GM21619 (cell line): ENCODE measurements around the gene ETV4.

Source experiments
- ATAC-seq: cut with Tn5 transposase; IDR thresholded peaks from one replicate; pipeline ENCODE4 v1.9.1; 2021; ENCODE audit not compliant: unreplicated experiment

ETV4 gene

DNA sequence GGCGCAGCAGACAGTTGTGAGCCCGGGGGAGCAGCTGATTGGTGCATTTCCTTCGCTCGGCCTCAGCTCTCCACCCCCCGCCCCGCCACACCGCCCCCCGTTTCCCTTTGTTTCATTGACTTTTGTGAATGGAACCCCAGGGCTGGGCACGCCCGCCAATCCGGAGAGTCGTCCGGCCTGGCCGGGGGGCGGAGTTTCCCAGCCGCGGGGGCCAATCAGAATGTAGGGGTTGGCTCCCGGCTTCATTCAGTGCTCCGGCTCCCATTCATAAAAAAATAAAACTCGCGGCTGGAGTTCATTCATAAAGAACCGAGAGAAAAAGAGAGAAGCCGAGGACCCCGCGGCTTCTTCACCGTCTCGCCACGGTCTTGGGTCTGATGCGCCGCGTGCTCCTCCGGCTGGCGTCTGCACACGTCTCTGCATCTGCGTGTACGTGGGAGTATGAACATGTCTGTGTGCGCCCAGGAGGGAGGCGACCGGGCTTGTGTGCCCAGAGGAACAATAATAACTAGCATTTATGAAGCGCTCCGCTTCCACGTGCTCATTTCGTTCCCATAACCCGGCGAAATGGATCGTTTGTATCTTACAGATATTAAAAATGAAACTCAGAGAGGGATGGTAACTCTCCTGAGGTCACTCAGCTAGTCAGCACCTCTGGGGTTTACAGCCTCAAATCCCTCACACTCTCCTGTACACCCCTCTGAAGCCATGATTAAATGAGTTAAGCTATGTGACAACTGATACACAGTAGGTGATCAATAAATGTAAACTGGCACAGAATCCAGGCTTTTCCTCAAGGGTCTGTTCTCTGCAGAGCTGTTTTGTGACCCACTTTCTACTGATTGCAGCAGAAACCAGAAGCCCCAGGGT lies at the start of gene ETV4:
ETV4 (minus strand) TSS at position 22 of the 870 bp plus-strand sequence. CDS start 723 bp downstream, outside the sequence.
- ATAC-seq, result peak; percentile 81

DNA sequence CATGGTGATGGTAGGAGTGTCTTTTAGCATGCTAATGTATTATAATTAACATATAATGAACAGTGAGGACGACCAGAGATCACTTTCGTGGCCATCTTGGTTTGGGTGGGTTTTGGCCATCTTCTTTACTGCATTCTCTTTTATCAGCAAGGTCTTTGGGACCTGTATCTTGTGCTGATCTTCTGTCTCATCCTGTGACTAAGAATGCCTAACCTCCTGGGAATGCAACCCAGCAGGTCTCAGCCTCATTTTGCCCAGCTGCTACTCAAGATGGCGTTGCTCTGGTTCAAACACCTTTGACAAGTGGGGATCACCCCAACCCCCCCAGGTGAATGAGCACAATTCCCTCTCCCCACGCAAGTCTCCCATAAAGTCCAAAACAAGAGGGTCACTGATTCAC lies 49.3 kb upstream of the ETV4 start:
- ATAC-seq, result no peak

DNA sequence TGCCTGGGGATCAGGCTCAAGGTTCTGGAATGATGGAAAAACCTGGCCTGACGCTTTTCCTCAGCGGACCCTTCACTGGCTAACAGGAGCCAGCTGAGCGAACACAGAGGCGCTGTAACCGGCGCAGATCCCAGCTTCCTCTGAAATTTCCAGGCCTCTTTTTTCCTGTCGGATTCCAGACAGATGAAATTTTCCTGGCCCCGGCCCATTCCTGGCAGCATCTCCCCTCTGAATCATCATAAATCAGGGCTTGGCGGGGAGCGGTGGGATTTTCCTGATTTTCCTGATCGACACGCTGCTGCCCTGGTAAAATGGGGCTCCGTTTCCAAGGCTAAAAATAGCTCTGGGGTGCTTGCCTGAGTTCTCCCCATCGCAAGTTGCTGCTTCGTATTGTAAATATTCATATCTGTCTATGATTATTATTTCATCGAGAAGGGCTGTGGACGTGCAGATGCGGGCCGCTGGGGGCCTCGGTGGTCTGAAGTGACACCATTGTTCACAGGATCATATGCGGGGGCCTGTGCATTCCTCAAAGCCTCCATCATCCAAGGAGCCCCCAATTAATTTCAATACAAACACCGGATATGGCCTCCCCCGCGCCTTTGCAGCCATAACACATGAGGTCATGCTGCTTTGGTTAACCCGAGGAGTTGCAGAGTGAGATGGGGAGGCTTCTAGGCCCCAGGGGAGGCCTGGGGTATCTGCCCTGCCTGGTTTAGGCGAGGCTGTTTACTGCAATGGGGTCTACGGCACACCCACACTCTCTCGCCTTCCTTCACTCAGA lies 45.8 kb upstream of the ETV4 start:
- ATAC-seq, result no peak

GRCh38 chr17:43591001-43591400 lies 44.9 kb upstream of the ETV4 start:
- no peak for ATAC-seq

- no peak for ATAC-seq
Measured at GRCh38 chr17:43588664-43589435, 42.7 kb upstream of the ETV4 start.

DNA sequence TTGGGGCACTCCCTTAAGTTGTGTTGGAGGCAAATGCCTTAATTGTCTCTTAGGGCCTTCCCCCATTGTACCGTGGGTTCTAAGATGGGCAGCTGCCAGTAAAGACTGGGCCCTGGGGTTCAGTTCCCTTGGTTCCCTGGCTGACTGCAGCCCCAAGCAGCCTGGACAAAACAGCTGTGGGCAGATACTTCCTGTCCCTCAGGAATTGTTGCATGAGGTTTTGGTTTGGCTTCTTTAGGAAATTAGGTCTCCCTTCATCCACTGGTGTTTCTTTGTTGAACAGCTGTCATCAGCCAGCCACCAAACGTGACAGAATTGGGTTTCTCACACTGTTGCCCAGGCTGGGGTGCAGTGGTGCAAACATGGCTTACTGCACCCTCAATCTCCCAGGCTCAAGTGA lies 42.0 kb upstream of the ETV4 start:
- ATAC-seq, result no peak

DNA sequence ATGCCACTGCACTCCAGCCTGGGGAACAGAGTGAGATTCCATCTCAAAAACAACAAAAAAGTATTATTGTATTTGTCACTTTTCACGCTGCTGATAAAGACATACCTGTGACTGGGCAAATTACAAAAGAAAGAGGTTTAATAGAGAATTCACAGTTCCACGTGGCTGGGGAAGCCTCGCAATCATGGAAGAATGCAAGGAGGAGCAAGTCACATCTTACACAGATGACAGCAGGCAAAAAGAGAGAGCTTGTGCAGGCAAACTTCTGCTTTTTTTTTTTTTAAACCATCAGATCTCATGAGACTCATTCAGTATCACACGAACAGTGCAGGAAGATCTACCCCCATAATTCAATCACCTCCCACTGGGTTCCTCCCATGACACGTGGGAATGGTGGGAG lies 41.5 kb upstream of the ETV4 start:
- no peak for ATAC-seq

DNA sequence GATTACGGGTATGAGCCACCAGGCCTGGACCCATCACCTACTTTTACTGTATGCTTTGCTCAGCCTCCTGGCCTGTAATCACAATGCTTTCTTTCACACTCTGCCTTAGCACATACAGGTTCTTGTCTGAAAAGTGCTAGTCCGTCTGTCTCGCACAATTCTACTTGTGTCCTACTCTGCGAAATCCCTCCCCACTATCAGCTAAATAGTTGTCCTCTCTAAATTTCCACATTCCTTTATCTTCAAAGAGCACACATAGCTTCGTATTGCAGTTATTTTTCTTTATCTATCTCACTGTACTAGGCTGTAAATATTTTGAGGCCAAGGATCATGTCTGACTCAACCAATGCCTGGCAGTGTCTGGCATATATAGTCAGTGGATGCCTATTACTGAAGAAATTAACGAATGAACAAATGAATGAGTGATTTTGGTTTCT lies 38.5 kb upstream of the ETV4 start:
- no peak for ATAC-seq

DNA sequence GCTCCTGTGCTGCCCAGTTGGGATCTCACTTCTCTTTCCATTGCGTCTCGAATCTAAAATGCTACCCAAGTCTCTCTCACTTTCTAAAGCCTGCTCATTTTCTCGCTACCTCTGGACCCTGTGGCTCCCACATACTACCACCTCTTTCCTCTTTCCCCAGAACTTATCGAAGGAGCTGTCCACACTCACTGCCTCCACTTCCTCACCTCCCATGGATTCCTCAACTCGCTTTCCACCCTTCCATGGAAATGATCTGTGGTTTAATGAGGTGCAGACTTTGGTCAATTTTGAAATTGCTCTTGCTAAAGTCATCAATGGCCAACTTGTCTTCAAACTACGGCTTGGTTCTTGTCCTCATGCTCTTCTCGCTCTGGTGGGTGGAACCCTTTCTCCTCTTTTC lies 37.2 kb upstream of the ETV4 start:
- ATAC-seq, result no peak

DNA sequence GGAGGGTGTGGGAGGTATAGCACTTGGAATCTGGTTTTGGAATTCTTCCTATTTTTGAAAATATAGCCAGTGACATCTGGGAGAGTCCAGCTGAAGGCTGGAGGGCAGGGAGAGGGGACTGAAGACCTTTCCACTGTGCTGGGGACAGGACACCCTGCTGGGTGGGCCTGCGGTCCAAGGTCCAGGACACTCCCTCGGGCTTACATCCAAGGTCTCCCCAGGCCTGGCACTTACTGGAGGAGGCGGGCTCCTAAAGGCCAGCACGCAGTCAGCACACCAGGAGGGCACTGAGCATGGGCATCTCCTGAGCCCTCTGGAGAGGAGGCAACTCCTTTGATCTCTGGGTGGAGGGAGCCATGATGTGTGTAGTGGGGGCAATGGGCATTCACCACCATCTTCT lies 35.5 kb upstream of the ETV4 start:
- no peak for ATAC-seq

DNA sequence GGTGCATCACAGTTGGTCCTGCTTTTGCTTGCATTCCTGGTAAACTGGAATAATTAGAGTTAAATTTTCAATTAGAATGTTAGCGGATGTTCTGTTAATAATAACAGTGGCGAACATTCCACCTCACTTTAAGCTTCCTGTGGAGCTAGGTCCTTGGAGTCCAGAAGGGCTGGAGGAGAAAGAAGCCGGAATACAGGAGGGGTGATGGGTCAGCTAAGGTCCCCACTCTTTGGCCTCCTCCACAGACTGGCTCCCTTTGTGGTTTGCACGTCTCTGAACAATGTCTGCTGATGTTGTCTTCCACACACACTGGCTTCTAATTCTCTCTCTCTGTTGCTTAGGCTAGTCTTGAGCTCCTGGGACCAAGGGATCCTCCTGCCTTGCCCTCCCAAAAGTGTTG lies 35.0 kb upstream of the ETV4 start:
- ATAC-seq, result no peak

- ATAC-seq, result no peak
Measured at GRCh38 chr17:43579566-43580140, 33.5 kb upstream of the ETV4 start.

DNA sequence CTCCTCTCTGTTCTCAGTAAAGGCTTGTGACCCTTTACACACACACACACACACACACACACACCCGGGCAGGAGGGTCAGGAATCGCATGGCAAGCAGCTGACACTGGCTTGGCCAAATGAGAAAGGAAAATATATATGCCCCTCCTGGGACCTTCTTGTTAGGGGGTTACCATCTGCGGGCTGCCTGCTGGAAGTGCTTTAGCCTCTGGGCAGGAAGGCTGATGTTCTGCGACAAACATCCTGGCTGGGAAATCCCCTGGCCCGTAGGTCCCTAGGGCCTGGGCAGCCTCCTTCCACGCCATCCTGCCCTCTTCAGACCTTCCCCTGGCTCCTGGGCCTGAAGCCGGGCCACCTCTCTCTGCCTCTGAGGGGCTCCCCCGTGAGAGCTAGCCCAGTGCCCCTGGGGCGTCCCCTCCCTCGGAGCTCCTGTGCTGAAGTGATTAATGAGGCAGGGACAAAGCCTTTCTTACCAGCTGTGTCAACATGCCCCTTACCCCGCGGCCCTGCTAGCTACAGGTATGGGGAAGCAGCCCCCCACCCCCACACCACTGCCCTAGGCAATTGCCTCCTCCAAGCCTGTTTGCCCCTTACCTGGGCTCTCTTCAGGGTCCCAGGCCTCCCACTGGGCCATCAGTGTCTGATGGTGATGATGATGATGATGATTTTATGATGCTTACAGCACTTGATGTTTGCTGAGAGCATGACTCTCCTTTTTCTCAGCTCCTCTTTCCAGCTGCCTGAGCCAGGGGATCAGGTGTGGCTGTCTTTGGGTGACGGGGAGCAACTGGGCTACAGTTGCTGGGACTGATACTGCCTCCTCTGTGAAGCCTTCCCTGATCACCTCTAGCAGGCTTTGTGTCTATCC lies 32.8 kb upstream of the ETV4 start:
- peak; percentile 78 for ATAC-seq

- no peak for ATAC-seq
Measured at GRCh38 chr17:43578404-43578698, 32.2 kb upstream of the ETV4 start.

DNA sequence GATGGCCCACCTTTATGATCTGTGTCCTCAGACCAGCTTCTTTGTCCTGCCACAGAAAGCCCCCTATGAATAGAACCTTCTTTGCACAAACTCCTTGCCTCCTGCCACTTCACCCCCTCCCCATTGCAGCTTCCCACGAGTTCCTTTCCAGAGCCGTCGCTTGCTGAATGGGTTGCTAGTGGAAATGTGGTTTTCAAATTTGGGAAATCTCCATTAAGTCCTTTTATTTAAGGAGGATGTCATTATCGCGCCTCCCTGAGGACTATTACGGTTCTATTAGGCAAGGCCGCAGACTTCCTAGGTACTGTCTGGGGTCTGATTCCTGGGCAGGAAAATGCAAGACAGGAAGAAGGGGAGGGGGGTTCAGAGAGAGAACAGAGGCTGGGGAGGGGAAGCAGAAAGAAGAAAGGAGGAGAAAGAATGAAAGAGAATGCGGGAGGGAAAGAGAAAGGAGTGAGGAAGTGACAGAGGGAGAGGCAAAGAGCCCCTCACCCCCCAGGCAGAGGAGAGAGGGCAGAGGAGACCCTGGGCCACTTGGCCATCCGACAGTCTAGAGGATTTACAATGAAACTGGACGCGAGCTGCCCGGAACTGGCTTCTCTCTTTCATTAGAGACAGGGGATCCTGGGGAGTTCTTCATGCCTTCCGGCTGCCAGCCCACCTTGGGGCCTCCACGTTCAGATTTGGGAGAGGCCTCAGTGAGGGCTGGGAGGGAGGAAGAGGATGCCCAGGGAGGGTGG lies 31.7 kb upstream of the ETV4 start:
- ATAC-seq, result no peak

- no peak for ATAC-seq
Measured at GRCh38 chr17:43576563-43577229, 30.6 kb upstream of the ETV4 start.

GRCh38 chr17:43574896-43575525 lies 28.9 kb upstream of the ETV4 start:
- no peak for ATAC-seq

GRCh38 chr17:43574348-43574747 lies 28.2 kb upstream of the ETV4 start:
- ATAC-seq, result no peak
